GM13977 (cell line): ENCODE results near the gene CRY1.

Experiments used
- DNase-seq: peaks from one replicate; pipeline ENCODE4 v3.0.0; 2012; ENCODE audit warnings: low spot score
- CTCF ChIP-seq: IDR thresholded peaks from 2 replicates; pipeline ENCODE4 v1.5.1; 2012; ENCODE audit warnings: mild to moderate bottlenecking, control low read depth; ENCODE audit not compliant: insufficient read depth; ENCODE audit errors: extremely low read depth, missing control alignments
- in situ Hi-C: fragments of 300-500 bp; cut with MboI; formaldehyde crosslinking; loops from one replicate; pipeline ENCODE4 v1.12.0; 2022; ENCODE audit warnings: low sequenced_read_pairs, low pct_unique_long_range_greater_than_20kb, mixed read lengths, inconsistent platforms; ENCODE audit not compliant: unreplicated experiment

CRY1 gene

DNA sequence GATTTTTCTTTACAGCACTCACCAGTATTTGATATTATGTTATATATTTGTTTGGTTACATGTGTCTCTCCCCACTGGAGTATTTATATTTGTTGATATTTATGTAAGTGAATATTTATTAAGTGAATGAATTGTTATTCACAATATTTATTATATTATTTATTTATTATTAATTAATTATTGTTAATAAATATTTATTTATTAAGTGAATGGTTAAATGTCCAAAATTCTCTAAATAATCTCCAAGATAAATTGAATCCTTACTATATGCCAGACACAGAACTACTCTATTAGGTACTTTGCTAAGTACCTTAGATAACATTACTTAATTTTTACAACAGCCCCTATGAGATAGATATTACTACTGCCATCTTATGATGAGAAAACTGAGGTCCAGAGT, 10.2 kb upstream of the CRY1 start:
- in situ Hi-C loops: no loop called here

GRCh38 chr12:107103097-107103496, 9.7 kb upstream of the CRY1 start:
- no peak for DNase-seq
- no peak for TF ChIP-seq CTCF
- in situ Hi-C loops: no loop called here

More for the DNA sequence above, 10.2 kb upstream of the CRY1 start:
- no peak for TF ChIP-seq CTCF
- DNase-seq: no peak

GRCh38 chr12:107102294-107102693, 8.9 kb upstream of the CRY1 start:
- DNase-seq: no peak
- in situ Hi-C loops: no loop called here
- TF ChIP-seq CTCF: no peak

GRCh38 chr12:107101651-107102050, 8.3 kb upstream of the CRY1 start:
- TF ChIP-seq CTCF: no peak
- no peak for DNase-seq
- in situ Hi-C loops: no loop called here

GRCh38 chr12:107099917-107100316, 6.6 kb upstream of the CRY1 start:
- in situ Hi-C loops: no loop called here
- TF ChIP-seq CTCF: no peak
- no peak for DNase-seq

- no peak for TF ChIP-seq CTCF
- in situ Hi-C loops: no loop called here
- no peak for DNase-seq
Measured at GRCh38 chr12:107096571-107096970, 3.2 kb upstream of the CRY1 start.

- no peak for DNase-seq
- no peak for TF ChIP-seq CTCF
- in situ Hi-C loops: no loop called here
Measured at GRCh38 chr12:107094183-107094448, 767 bp upstream of the CRY1 start.
